Spleen (tissue), 11 donors: ENCODE data around the gene AKAP6. TPM values are rescaled to one million over a fixed set of nuclear protein-coding genes. Genes with fewer than 3 reads are reported as not detected.

Source experiments
- DNase-seq: peaks from one replicate; pipeline ENCODE4 v3.0.0-alpha.2; 2020
- H3K27ac ChIP-seq, 8 donors: fragments of 200-600 bp; sonication (generic) in 7 of 8; 1 replicate in 4 of 8; 2 replicates in 4 of 8; pipeline versions ENCODE4 v1.5.0 to v1.8.0; 2016 to 2021; ENCODE audit warnings: inconsistent platforms in 4 of 8, mild to moderate bottlenecking in 4 of 8, moderate library complexity in 1 of 8
- H3K27me3 ChIP-seq, 7 donors: fragments of 200-600 bp; sonication (generic) in 6 of 7; replicated peaks in 1 of 7; 1 replicate in 4 of 7; 2 replicates in 3 of 7; pipeline versions ENCODE4 v1.5.0 to v1.8.0; 2016 to 2021; ENCODE audit warnings: inconsistent platforms in 3 of 7, mild to moderate bottlenecking in 1 of 7
- H3K36me3 ChIP-seq, 6 donors: fragments of 200-600 bp; sonication (generic) in 5 of 6; 1 replicate in 4 of 6; 2 replicates in 2 of 6; pipeline versions ENCODE4 v1.5.0 to v1.8.0; 2016 to 2021; ENCODE audit warnings: inconsistent platforms in 2 of 6
- H3K4me1 ChIP-seq, 6 donors: fragments of 200-600 bp; sonication (generic) in 5 of 6; 1 replicate in 3 of 6; 2 replicates in 3 of 6; pipeline versions ENCODE4 v1.5.0 to v1.8.0; 2016 to 2021; ENCODE audit warnings: inconsistent platforms in 3 of 6
- H3K4me3 ChIP-seq, 8 donors: fragments of 200-600 bp; sonication (generic) in 7 of 8; 1 replicate in 4 of 8; 2 replicates in 4 of 8; pipeline versions ENCODE4 v1.5.0 to v1.8.0; 2016 to 2021; ENCODE audit warnings: inconsistent platforms in 4 of 8, mild to moderate bottlenecking in 4 of 8, moderate library complexity in 2 of 8
- H3K9me3 ChIP-seq, 8 donors: fragments of 200-600 bp; sonication (generic) in 7 of 8; 1 replicate in 4 of 8; 2 replicates in 4 of 8; pipeline versions ENCODE4 v1.5.0 to v1.8.0; 2016 to 2021; ENCODE audit warnings: inconsistent platforms in 4 of 8
- CTCF ChIP-seq, 11 experiments: fragments of 200-600 bp in 7 of 11; fragments of 450-650 bp in 4 of 11; sonication (generic) in 4 of 11; IDR thresholded peaks in 8 of 11; conservative IDR thresholded peaks in 3 of 11; 1 replicate in 7 of 11; 2 replicates in 4 of 11; pipeline versions ENCODE4 v1.4.0 to v1.8.0; 2016 to 2021; ENCODE audit warnings: antibody characterized with exemption in 11 of 11, inconsistent platforms in 4 of 11, mild to moderate bottlenecking in 1 of 11
- POLR2A ChIP-seq, 3 donors: fragments of 450-650 bp; IDR thresholded peaks; one replicate each; pipeline ENCODE4 v1.5.1; 2017; ENCODE audit warnings: antibody characterized with exemption in 3 of 3, mild to moderate bottlenecking in 1 of 3
- POLR2AphosphoS5 ChIP-seq, 3 donors: sonication (generic); formaldehyde crosslinking; IDR thresholded peaks; one replicate each; pipeline ENCODE4 v1.5.1; 2017; ENCODE audit warnings: antibody characterized with exemption in 3 of 3
- WGBS, 5 donors: extraction: QIAGEN DNeasy Blood & Tissue Kit in 3 of 5; methylation state at CpG; one replicate each; pipeline versions ENCODE4 v1.1.5 to v1.1.7; 2013 to 2018; 5-methylcytosine and 5-hydroxymethylcytosine counted together
- intact Hi-C: fragments of 100-400 bp; cut with DNase I; formaldehyde crosslinking; loops from one replicate; pipeline ENCODE4 v1.15.0; 2023; ENCODE audit warnings: low total_unique reads
- polyA plus RNA-seq, 3 donors: library from polyadenylated mRNA; stranded (reverse); fragments of 200-250 nt; gene quantifications; one replicate each; pipeline ENCODE4 v1.2.1, GENCODE V29; 2013
- total RNA-seq, 7 donors: library from RNA; depleted of rRNA in 3 of 7; stranded (reverse); fragments of >200 nt in 3 of 7; fragmentation: NEBNext Ultra II Directional in 4 of 7; extraction: Animal tissue kit (Norgen Biotek cat#: 25700) in 4 of 7; gene quantifications; one replicate each; pipeline versions ENCODE4 v1.1.0 to v1.2.1, GENCODE V29; 2016 to 2021
- donor health status: healthy with polysubstance abuse.
- donor health status: DM: no; HTN: no; CAD: no; lungs with moderate emphysema.
- donor health status: DM: no; HTN: no; CAD: no.
- donor health status: Bipolar disorder and iron deficiency.
- donor health status: healthy.
- donor health status: DM: no; HTN: no; CAD: no.
- donor health status: DM: yes; HTN: yes; CAD: no.

The AKAP6 gene
- total and polyA plus RNA-seq, 10 donors, result 0.20 to 12.1 (median 4.8) TPM

GRCh38 chr14:32313844-32314376, 15.2 kb upstream of the AKAP6 start:
- intact Hi-C loops, result no loop called here
- Histone ChIP-seq H3K9me3 (no peaks in the 10 kb centered on the region), H3K4me3 (no peak overlapping the region), H3K27ac (no peak overlapping the region), H3K4me1 (no peaks in the 10 kb centered on the region), H3K27me3 (no peaks in the 10 kb centered on the region), H3K36me3 (no peaks in the 10 kb centered on the region)
- no peak for DNase-seq
- no peak for TF ChIP-seq CTCF (IDR thresholded peaks at IDR 0.05 in 8 of 11, conservative IDR thresholded peaks at IDR 0.05 in 3 of 11)
- TF ChIP-seq POLR2AphosphoS5 (IDR thresholded peaks at IDR 0.05), result no peak
- TF ChIP-seq POLR2A (IDR thresholded peaks at IDR 0.05), result no peak
- 89 to 97% (median 94%) methylated on average over 5 of the region's 5 CpGs for WGBS, 5 donors

GRCh38 chr14:32318087-32318795, 10.9 kb upstream of the AKAP6 start:
- Histone ChIP-seq H3K9me3 (no peaks in the 10 kb centered on the region), H3K4me1 (no peaks in the 10 kb centered on the region), H3K27ac (no peak overlapping the region), H3K36me3 (no peaks in the 10 kb centered on the region), H3K27me3 (no peaks in the 10 kb centered on the region), H3K4me3 (no peak overlapping the region)
- DNase-seq, result no peak
- 85 to 91% (median 87%) methylated on average over 7 of the region's 7 CpGs for WGBS, 5 donors
- no peak for TF ChIP-seq POLR2AphosphoS5 (IDR thresholded peaks at IDR 0.05)
- intact Hi-C loops, result no loop called here

DNA sequence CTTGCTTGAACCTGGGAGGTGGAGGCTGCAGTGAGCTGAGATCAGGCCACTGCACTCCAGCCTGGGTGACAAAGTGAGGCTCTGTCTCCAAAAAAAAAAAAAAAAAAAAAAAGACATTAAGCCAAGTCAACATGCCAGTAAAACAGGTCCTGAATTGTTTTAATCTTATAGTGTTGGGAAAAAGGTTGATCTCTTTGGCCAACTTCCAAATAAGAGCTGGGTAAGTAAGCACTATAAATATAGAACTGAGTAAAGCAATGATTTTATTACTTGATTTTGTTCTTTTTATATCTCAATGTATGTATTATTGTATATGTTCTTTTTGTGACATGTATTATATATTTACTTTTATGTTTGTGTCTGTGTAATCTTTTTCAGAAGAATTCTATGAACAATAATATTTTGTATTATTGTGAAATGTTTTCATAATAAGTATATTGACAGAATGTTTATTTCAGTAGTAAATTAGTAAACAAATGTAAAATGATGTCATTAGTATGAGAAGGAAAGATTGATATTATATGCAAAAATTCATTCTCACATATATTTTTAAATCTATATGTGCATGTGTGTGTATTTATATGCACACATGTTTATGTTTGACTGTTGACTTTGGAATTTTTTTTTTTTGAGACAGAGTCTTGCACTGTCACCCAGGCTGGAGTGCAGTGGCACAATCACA, 9.6 kb upstream of the AKAP6 start:
- intact Hi-C loops, result no loop called here
- TF ChIP-seq CTCF (IDR thresholded peaks at IDR 0.05 in 8 of 11, conservative IDR thresholded peaks at IDR 0.05 in 3 of 11), result no peak
- TF ChIP-seq POLR2A (IDR thresholded peaks at IDR 0.05), result no peak
- TF ChIP-seq POLR2AphosphoS5 (IDR thresholded peaks at IDR 0.05), result no peak
- H3K9me3 ChIP-seq, result no peaks in the 10 kb centered on the region
- no peaks in the 10 kb centered on the region for H3K36me3 ChIP-seq
- no peak overlapping the region for H3K27ac ChIP-seq
- no peaks in the 10 kb centered on the region for H3K27me3 ChIP-seq
- H3K4me3 ChIP-seq, result no peak overlapping the region
- H3K4me1 ChIP-seq, result no peaks in the 10 kb centered on the region
- DNase-seq, result no peak

GRCh38 chr14:32324601-32325000, 4.5 kb upstream of the AKAP6 start:
- TF ChIP-seq POLR2AphosphoS5 (IDR thresholded peaks at IDR 0.05) (no peak), POLR2A (IDR thresholded peaks at IDR 0.05) (no peak), CTCF (IDR thresholded peaks at IDR 0.05 in 8 of 11, conservative IDR thresholded peaks at IDR 0.05 in 3 of 11) (no peak)
- Histone ChIP-seq H3K27me3 (no peaks in the 10 kb centered on the region), H3K9me3 (peaks cover 0 to 10% (median 7%) of the 10 kb centered on the region in 8 donors), H3K4me3 (no peak overlapping the region), H3K4me1 (no peaks in the 10 kb centered on the region), H3K27ac (no peak overlapping the region), H3K36me3 (no peaks in the 10 kb centered on the region)
- intact Hi-C loops, result no loop called here
- WGBS, 5 donors, result 88 to 100% (median 91%) methylated on average over 1 of the region's 1 CpG
- DNase-seq, result no peak
